GM10266 (cell line): Measurements from ENCODE around the gene CRYL1.

Experiments used
- DNase-seq: peaks from one replicate; pipeline ENCODE4 v3.0.0; 2012; ENCODE audit errors: extremely low spot score
- TF ChIP-seq, protein P1 (sequence below): IDR thresholded peaks from 2 replicates; pipeline ENCODE4 v1.5.1; 2012; ENCODE audit warnings: mild to moderate bottlenecking, low read depth; ENCODE audit not compliant: control insufficient read depth, insufficient read depth; ENCODE audit errors: missing control alignments

The CRYL1 gene

DNA sequence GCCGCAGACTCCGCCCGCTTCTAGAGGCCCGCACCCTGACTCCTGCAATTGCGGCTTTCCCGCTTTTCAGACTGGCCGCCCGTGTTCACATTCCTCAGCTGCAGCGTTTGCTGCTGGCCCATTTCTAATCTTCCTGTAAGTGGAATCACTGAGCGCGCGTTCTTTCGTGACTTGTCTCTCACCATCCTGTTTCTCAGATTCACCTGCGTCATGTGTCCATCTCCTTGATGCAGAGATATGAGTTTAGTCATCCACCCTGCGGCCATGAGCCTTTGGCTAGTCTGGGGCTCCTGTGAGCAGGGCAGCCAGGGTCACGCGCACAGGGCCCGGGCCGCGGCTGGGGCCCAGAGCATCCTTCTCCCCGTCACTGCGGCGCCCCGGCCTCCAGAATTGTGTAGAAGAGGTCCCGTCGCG lies 110.0 kb downstream of the CRYL1 start:
- TF ChIP-seq, protein P1, sequence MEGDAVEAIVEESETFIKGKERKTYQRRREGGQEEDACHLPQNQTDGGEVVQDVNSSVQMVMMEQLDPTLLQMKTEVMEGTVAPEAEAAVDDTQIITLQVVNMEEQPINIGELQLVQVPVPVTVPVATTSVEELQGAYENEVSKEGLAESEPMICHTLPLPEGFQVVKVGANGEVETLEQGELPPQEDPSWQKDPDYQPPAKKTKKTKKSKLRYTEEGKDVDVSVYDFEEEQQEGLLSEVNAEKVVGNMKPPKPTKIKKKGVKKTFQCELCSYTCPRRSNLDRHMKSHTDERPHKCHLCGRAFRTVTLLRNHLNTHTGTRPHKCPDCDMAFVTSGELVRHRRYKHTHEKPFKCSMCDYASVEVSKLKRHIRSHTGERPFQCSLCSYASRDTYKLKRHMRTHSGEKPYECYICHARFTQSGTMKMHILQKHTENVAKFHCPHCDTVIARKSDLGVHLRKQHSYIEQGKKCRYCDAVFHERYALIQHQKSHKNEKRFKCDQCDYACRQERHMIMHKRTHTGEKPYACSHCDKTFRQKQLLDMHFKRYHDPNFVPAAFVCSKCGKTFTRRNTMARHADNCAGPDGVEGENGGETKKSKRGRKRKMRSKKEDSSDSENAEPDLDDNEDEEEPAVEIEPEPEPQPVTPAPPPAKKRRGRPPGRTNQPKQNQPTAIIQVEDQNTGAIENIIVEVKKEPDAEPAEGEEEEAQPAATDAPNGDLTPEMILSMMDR = no peak
- no peak for DNase-seq

DNA sequence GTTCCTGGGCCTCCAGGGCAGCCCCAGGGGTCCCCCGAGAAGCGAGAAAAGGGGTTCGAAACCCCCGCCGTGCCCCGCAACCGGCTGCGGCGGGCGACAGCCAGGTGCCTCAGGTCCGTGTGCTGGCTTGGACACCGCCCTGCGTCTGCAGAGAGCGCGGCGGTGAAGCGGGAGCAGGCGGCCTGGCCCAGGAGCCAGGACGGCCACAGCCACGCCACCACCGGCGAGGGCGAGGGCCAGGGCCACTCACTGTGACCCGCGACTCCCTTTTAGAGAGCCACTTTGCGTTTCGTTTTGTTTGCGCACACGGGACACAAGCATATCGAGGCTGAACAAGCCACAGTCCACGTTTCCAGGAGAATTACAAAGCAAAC lies 110.4 kb downstream of the CRYL1 start:
- DNase-seq = no peak
- TF ChIP-seq, protein P1 = no peak

DNA sequence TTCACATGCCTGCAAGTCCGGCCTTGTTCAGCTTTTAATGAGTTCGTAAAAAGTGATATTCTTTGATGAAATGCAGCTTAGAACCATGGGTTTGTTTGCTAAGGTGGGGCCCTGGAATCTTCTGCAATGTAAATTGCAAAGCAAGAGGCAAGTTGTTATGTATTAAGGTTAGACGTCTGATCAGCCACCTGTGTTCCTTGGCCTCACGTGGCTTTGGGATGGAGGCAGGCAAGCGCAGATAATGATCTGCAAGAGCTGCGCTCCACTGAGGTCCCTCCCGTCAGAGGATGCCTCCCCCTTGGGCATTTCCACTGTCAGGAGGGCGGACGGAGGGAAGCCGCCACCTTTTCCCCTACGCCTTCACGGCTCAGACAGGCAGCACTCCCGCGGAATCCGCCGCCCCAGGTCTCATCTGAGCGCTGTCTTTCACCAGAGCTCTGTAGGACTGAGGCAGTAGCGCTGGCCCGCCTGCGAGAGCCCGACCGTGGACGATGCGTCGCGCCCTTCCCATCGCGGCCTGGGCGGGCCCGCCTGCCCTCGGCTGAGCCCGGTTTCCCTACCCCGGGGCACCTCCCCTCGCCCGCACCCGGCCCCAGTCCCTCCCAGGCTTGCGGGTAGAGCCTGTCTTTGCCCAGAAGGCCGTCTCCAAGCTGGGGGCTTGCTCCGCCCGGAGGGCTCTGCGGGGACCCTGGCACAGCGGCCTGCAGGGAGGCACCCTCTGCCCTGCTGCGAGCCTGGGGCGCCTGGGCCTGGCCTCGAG lies 110.9 kb downstream of the CRYL1 start:
- TF ChIP-seq, protein P1 = no peak
- no peak for DNase-seq

DNA sequence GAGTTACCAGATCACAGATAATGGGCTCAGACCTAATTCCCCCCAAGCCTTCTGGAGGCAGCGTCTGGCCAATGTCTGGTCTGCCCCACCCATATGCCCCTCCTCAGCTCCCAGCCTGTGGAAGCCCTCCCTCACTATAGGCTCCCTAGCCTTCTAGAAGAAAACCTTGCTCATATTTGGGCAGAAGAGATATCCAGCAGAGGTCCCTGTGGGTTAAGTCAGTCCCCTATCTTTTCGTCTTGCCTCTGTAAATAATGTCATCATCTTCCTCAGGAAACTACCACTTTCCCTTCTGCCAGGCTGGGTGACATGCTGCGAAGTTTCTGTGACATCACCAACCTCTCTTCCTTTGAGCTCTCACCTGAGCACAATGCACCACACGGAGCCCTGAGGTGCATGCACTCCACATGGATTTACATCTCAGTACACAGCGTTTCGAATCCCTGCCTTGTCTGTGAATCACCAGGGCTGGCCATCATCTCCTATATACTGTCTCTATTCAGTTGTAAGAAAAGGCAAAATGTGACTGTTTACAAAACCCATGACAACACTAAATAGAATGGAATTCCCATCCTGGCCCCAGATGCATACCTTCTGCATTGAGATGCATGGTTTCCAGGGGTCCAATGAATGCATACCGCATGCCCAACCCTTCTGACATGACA lies 112.8 kb downstream of the CRYL1 start:
- no peak for DNase-seq
- TF ChIP-seq, protein P1 = no peak

DNA sequence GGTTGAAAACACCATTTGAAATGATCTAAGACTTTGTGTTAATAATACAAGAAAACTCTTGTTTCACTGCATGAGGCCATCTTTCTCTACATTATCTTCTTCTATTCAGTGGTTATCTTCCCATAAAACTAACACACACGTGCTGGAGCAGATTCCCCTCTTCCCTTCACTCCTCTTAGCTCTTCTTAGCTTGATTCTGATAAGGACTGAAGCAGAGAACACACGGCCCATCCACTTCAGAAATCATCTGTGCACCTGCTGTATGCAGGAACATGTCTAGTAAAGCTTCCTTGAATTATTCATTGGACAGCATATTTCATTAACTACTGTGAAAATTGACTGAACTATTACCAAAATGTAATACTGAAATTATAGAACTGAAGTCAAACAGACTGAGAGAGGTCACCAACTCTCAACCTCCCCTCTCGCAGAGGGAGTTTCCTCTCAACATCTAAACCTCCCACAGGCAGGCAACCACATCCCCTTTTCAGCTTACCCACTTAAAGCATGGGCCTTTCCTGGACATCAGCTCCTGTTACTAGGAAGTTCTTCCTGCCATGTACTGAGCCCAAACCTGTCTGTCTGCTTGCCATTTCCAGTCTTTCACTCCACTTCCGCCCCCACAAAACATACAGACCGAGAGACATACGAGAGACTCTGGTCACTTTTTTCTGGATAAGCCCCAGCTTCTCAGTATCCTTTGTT lies 113.9 kb downstream of the CRYL1 start:
- TF ChIP-seq, protein P1 = no peak
- DNase-seq = peak; percentile 81

DNA sequence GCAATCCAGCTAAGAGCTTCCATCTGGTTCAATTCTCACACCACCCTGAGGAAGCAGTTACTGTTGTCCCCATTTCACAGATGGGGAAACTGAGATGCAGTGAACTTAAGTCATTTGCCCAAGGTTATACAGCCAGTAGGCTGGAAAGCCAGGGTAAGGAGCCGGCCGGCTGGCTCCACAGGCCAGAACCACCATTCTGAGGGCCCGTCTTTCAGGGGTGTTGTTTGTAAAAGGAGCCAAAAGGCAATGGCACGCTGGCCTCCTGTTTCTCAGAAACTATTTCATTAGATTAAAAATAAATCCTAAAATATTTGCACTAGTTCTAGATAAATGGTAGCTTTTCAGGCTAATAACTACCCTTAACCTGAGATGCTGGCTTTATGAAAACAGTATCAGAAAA lies 114.9 kb downstream of the CRYL1 start:
- DNase-seq = no peak
- TF ChIP-seq, protein P1 = no peak

DNA sequence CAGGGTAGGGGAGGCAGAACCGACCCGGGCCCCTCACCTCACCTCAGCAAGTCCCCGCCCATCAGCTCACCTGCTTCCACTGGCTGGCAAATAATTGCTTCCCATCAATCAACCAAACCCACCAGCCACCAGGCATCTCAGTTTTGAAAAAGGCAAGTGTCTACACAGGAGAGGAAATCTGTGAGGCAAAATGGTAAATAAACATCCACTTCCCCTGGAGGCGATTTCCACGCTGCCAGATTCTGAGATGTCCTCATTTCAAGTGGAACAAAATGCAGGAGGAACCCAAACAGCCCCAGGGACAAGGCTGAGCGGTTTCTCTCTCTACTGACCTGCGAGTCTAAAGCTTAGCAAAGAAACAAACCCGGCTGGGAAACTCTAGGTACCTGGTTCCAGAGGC lies 117.5 kb downstream of the CRYL1 start:
- TF ChIP-seq, protein P1 = no peak
- DNase-seq = no peak
